Astrocyte of the hippocampus (primary cell): Measurements from ENCODE around the gene HOGA1.
A peak's percentile ranks its signal among the peaks of the same experiment; 100 is the strongest.
"Not testable (repeated sequence)": the region's sequence is repeated elsewhere in the genome, so short reads cannot be mapped to it uniquely, and the experiment has no call there.

Experiments used
- DNase-seq: peaks from one replicate; pipeline ENCODE4 v3.0.0; 2011; ENCODE audit warnings: low read depth, low spot score

Gene HOGA1

DNA sequence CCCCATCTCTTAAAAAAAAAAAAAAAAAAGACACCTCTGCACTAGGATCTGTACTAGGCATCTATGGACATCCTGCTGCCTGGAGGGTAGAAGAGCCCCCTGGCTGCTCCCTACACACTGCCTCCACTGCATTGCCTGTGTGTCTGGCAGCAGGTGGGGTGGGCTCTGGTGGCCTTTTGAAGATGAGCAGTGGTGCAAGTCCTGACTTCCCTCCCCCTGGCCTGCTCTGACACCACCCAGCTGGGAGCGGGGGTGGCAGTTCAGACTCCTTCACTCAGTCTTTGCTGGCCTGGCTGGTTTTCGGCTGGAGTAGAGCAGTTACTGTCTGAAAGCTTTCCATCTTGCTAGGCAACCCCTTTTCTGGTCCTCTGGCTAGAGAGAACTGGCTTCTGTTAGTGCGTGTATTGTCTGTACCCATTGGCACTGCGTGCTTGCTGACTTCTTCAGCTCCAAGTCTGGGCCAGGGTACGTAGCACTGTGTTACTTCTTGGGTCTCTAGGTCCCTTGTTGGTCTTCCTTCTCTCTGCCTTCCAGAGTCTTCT is 23.0 kb downstream of the HOGA1 start:
- DNase-seq, result no peak

- DNase-seq, result no peak
Measured at GRCh38 chr10:97608991-97609561, 24.9 kb downstream of the HOGA1 start.

GRCh38 chr10:97611473-97611872 is 27.3 kb downstream of the HOGA1 start:
- no peak for DNase-seq

GRCh38 chr10:97612386-97612785 is 28.2 kb downstream of the HOGA1 start:
- peak; percentile 81 for DNase-seq

DNA sequence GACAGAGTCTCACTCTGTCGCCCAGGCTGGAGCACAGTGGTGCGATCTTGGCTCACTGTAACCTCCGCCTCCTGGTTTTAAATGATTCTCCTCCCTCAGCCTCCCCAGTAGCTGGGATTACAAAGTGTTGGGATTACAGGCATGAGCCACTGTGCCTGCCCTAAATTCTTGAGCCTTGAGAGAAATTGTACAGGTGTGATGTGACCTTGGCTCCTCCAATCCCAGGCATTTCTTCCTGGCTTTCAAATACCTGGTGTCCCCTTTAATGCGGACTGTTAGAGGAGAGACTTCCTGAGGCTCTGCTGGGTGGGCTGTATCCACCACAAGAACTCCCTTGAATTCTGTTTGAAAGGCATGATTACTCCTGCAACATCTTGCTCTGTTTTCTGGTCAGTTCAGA is 34.1 kb downstream of the HOGA1 start:
- no peak for DNase-seq

- DNase-seq, result no peak
Measured at GRCh38 chr10:97618733-97619132, 34.5 kb downstream of the HOGA1 start.

DNA sequence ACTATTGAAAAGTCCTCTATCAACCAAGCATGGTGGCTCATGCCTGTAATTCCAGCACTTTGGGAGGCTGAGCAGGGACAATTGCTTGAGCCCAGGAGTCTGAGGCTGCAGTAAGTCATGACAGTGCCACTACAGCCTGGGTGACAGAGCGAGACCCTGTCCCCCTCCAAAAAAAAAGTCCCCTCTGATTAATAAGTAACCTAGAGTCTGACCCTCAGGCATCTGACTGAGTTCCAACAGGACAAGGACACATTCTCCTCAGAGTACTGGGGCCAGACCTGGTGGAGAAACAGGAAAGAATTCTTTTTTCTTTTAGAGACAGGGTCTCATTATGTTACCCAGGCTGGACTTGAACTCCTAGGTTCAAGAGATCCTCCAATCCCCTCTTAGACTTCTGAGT is 39.1 kb downstream of the HOGA1 start:
- no peak for DNase-seq

DNA sequence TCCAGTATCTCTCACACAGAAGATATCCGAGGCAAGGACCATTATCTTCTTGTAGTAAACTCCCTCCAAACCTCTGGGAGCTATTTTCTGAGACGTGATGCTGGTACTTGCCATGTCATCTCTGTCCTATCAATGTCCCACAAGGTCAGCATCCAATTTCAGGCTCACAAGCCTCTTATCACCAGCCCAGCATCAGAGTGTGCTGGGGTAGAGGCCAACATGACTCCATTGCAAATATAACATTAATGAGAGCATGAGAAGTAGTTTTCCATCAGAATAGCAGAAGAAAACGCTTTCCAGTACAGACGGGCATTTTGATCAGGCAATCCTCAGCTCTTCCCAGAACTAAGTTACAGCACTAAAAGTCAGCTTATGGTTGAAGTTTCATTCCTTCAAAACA is 43.5 kb downstream of the HOGA1 start:
- DNase-seq, result no peak

DNA sequence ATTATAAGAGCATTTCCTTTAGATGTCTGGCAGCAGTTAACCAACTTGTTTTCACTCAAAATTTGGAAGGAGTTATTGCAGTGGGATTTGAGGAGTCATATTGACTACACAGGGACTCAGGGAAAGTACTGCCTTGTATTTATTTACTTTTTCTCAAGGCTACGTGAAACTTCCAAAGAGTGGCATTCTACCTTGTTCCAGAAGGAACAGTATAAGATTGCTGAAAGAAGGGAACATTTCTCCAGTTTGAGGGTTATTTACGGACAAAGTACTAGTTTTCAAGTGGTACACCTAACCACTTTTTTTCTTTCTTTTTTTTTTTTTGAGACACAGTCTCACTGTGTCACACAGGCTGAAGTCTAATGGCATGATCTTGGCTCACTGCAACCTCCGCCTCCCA is 44.0 kb downstream of the HOGA1 start:
- no peak for DNase-seq

GRCh38 chr10:97629289-97629688 is 45.1 kb downstream of the HOGA1 start:
- DNase-seq, result no peak

DNA sequence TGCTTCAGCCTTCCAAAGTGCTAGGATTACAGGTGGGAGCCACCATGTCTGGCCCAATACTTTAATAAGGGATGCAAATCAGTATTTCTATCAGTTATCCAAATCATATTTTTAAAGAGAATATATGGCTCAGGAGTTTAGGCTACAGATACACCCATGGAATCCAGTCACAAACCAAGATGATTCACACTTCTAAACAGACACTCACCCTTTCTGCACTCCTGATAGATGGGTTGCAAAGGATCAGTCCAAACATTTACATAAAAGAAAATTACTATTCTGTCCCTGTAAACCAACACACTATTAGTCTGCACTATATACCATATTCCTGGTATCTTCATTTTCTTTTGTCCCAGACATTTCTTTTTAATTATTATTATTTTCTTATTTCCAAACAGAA is 46.9 kb downstream of the HOGA1 start:
- no peak for DNase-seq

- DNase-seq, result peak; percentile 97
Measured at GRCh38 chr10:97632949-97633884, 49.0 kb downstream of the HOGA1 start, which contains the start of gene MORN4. TSS of gene MORN4 (minus strand) at chr10:97633500. CDS start at chr10:97619653, 13,847 bp downstream.

GRCh38 chr10:97633921-97634320 is 49.7 kb downstream of the HOGA1 start:
- DNase-seq, result no peak

GRCh38 chr10:97635577-97635976 is 51.4 kb downstream of the HOGA1 start:
- DNase-seq, result no peak

DNA sequence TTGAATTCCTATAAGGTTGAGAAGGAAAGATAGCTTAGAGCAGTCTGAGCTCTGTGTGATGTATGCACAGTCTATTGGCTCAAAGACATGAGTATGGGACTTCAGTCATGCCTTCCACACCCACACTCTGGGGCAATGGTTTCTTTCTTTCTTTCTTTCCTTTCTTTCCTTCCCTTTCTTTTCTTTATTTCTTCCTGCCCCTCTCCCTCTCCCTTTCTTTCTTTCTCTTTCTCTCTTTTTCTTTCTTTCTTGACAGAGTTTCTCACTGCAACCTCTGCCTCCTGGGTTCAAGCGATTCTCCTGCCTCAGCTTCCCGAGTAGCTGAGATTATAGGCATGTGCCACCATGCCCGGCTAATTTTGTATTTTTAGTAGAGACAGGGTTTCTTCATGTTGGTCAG is 54.9 kb downstream of the HOGA1 start:
- not testable (repeated sequence) for DNase-seq

DNA sequence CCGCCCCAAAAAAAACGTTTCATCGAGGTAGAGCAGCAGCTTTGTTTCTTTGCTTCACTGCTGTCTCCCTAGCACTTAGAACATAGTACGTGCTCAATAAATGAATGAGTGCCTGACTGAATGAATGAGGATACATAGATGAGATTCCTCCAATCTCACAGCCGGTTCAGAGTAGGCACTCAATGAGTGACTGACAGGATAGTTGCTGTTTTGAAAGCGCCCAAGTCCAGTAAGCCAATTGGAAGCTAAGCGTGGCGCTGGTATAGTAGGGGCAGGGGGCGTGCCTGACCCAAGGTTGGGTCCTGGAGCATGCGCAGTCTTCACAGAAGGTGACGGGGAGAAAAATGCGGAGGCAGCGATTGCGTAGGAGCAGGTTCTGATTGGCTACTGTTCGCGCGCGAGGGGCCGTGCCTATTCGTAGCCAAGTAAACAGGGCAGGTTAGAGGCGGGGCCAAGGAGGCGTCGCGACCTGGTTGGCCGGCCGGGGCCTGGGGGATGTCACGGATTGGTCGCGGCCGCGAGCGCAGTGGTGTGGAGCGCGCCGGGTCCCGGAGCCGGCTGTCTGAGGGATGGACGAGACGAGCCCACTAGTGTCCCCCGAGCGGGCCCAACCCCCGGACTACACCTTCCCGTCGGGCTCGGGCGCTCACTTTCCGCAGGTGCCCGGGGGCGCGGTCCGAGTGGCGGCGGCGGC is 56.1 kb downstream of the HOGA1 start, which contains the start of gene PI4K2A:
Gene PI4K2A, plus strand, starts transcription at position 498 of the 694 bp plus-strand sequence. Its CDS starts 72 bp downstream, at position 570.
- peak; percentile 100 for DNase-seq

DNA sequence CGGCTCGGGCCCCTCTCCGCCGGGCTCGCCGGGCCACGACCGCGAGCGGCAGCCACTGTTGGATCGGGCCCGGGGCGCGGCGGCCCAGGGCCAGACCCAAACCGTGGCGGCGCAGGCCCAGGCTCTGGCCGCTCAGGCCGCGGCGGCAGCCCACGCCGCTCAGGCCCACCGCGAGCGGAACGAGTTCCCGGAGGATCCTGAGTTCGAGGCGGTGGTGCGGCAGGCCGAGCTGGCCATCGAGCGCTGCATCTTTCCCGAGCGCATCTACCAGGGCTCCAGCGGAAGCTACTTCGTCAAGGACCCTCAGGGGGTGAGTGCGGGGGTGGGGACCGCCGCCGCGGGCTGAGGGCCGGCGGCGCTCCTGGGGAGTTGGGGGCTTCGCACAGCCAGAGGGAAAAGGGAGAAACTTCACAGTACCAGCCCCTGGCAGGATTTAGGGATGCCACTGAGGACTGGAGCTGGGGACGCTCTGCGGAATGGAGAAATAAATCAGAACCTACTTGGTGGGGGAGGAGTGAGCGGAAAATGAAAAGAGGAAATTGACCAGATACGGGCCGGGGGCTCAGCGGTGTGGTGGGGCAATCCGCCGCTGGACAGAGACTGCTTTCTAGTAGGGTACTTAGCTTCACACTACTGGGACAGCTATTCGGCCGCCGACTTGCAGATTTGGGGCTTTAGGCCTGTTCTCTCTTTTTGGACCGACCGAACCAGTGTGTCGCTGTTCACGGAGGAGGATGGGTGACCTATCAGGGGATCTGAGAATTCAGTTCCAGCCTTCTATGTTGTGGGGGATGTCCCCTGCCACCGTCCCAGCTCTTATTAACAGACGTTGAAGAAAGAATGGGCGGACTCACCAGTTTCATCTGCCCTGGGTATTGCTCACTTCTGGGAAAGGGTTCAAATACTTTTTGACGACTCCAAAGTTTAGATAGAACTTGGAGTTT is 57.0 kb downstream of the HOGA1 start:
- DNase-seq, result peak; percentile 63

GRCh38 chr10:97642471-97643159 is 58.4 kb downstream of the HOGA1 start:
- DNase-seq, result not testable (repeated sequence)

GRCh38 chr10:97643441-97643985 is 59.3 kb downstream of the HOGA1 start:
- no peak for DNase-seq

DNA sequence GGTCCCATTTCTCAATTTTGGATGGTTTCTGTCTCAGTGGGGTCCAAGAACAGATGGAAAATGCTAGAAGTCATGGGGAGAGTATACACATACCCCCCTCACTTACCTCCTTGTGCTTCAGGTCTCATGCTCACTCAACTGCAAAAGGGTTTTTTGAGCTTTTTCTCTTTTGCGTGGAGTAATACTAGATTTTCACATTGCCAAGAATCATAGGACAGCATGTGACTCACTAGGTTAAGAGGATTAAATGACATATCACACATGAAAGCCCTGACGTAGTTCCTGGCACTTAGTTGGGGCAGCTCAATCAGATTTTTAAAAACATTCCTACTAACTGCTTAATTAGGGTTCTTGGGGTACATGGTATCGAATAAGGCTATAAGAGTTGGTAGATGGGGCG is 60.7 kb downstream of the HOGA1 start:
- no peak for DNase-seq
